GM21390 (cell line): ENCODE data around the gene BARX1.
"Not testable (repeated sequence)": the region's sequence is repeated elsewhere in the genome, so short reads cannot be mapped to it uniquely, and the experiment has no call there.

Experiments
- ATAC-seq: cut with Tn5 transposase; IDR thresholded peaks from one replicate; pipeline ENCODE4 v1.9.1; 2021; ENCODE audit not compliant: unreplicated experiment

The BARX1 gene

GRCh38 chr9:93965830-93966577 is 10.8 kb upstream of the BARX1 start:
- no peak for ATAC-seq

DNA sequence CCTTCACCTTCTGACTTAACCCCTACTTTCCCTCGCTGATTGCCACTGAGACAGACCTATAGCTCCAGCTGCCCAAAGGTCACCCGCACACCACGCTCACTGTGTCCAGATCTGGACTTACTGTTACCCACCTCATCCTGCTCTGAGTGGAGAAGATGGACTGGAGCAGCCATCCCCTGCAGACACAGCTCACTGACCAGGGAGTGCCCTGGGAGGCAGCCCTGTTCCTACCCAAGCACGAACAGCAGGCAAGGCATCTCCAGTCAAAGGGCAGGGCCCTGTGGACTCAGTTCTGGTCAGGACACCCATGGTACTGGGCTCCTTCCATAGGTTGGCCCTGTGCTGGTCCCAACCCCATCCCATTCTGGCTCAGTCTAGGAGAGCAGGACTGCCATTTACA is 9.5 kb upstream of the BARX1 start:
- no peak for ATAC-seq

- ATAC-seq: no peak
These were observed 8.8 kb upstream of the BARX1 start for GRCh38 chr9:93963969-93964368.

DNA sequence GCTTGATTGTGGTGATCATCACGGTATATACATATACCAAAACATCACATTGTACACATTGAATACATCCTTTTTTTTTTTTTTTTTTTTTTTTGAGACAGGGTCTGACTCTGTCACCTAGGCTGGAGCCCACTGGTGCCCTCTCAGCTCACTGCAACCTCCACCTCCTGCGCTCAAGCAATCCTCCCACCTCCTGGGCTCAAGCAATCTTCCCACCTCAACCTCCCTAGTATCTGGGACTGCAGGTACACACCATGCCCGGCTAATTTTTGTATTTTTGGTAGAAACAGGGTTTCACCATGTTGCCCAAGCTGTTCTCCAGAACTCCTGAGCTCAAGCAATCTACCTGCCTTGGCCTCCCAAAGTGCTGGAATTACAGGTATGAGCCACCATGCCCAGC is 8.3 kb upstream of the BARX1 start:
- ATAC-seq: not testable (repeated sequence)

GRCh38 chr9:93962561-93963440 is 7.6 kb upstream of the BARX1 start:
- ATAC-seq: peak; percentile 69

- no peak for ATAC-seq
These were observed 6.9 kb upstream of the BARX1 start for GRCh38 chr9:93962017-93962416.

DNA sequence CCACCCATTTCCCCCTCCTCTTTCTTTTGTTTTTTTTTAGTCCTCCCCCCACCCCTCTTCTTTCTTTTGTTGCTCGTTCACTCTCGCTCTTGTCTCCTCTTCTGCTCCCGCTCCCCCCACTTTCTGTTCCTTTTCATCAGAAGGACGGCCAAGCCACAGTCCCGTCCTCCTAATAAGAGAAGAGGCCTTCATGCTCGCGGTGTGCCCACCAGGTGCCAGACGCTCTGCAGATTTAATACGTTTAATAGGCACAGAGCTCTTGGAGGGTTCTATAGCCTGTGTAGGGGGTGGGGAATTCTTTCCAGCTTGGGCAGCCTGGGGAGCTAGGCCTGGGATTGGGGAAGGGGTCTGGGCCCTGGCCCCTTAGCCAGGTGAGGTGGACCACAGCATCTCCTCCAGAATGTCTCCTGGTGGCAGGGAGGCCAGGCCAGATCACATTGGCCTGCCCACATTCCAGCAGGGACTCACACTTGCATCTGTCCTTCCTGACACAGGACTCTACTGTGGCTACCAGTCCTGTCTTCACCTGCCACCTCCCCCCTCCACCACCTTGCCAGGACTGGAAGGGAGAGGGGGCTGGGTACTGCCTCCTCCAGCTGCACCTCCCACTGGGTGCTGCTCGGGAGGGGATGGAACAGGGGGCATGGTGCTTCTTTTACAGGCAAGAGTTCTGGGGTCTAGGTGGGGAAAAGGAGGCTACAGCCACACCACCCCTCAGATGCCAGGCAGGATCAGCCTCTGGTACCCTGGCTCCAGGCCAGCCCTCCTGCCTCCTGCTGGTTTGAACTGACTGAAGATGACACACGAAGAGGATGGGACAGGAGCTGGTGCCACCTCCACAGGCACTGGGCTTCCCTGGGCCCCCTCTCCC is 6.1 kb upstream of the BARX1 start:
- no peak for ATAC-seq

- ATAC-seq: no peak
These were observed 5.2 kb upstream of the BARX1 start for GRCh38 chr9:93960221-93960970.

DNA sequence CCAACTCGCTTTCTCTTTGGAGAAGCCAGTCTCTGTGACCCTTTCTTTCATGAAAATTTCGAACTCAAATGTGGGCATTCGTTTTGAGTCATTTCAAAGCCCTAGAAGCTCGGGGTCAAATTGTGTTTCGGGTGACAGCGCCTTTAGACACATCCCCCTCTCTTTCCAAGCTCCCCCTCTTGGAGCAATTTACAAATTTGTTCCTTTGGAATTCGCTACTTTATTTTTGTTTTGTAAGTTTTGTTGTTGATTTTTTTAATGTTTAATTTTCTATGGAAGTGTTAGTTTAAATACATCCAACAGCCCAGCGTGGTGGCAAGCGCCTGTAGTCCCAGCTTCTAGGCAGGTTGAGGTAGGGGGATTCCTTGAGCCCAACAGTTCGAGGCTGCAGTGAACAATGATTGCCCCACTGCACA is 4.6 kb upstream of the BARX1 start:
- ATAC-seq: no peak

- ATAC-seq: no peak
These were observed 3.9 kb upstream of the BARX1 start for GRCh38 chr9:93958819-93959682.

DNA sequence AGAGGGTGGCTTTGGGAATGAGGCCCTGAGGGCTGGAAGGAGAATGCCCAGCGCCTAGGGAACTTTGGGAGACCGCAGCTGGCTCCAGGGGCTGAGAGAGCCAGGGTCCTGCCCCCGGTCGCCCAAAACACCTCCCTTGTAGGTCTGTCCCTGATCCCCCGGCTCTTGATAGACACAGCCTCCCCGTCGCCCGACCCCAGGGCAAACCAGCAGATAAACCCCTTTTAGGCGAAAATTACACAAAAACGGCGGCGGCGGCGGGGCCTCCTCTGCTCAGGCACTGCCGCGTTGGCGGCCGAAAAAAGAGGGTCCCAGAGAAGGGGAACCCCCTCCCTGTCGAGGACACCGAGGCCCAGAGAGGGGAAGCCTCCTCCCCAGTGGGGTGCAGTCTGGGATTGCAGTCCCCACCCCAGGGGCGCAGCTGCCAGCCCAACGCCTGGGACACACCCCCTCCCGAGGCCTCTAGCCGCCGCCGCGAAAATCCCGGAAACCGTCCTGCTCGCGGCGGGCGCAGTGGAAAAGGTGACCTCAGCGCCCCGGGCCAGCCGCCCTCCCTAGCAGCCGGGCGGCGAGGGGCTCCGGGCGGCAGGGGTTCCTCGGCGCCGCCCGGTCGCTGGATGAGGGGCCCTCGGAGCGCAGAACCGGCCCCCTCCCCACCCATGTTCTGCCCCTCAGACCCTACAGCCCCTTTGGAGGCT is 3.1 kb upstream of the BARX1 start:
- no peak for ATAC-seq

DNA sequence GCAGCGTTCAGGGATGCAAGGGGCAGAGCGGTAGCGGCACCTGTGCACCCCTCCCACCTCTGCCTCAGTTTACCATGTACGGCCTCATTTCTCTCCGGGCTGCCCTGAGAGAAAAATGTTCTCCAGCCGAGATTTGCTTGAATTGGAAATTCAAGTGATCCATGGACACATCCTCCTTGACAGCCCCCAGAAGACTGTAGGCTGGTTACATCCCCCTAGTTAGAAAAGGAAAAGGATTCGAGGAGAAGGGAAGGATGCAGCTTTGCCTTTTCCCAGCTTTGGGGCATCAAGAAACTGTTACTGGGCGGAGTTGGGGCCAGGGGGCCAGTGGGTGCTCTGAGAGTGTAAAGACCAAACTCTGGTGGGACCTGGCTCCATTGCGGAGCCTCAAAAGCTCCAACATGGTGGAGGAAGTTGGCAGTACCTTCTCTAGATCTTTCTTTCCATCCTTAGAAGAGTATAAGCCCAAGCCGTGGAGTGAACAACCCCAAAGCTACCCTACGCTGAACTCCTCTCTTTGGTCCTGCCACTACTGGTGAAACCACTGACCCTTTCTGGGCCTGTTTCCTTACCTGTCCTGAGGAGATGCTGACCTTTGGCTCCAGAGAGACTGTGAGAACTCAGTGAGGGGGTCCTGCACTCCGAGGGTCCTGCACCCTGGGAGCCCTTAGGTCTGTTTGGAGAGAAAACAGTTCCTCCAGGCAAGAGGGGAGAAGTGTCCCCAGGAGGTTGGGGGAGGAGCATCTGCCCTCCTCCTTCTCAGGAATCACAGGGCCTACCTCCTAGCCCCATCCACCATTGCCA is 1.0 kb upstream of the BARX1 start:
- no peak for ATAC-seq

DNA sequence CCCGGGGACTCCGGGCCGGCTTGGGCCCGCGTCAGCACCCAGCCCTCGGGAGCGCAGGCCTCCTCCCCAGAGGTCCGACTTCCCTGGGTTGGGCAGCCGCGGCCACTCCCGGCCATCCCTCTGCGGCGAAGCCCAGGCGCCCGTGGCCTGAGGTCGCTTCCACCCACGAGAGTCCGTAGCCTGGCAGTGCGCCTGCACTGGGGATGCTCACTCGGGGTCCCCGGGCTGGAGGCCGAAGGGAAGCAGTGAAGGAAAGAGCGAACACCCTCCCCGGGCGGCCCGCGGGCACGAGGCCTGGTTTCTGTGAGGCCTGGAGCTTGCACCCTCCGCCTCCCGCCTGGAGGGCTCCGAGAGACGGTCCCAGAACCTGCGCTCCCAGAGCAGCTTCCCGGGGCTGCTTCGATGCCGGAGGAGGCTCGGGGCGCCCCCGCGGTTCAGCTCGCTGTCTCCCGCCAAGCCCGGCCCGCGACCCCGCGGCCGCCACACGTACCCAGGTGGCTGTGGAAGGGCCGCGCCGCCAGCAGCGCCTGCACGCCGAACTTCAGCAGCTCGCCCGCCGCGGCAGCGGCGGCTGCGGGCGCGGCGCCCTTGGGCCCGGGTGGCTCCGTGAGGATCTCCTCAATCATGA is 607 bp downstream of the BARX1 start:
- ATAC-seq: no peak

DNA sequence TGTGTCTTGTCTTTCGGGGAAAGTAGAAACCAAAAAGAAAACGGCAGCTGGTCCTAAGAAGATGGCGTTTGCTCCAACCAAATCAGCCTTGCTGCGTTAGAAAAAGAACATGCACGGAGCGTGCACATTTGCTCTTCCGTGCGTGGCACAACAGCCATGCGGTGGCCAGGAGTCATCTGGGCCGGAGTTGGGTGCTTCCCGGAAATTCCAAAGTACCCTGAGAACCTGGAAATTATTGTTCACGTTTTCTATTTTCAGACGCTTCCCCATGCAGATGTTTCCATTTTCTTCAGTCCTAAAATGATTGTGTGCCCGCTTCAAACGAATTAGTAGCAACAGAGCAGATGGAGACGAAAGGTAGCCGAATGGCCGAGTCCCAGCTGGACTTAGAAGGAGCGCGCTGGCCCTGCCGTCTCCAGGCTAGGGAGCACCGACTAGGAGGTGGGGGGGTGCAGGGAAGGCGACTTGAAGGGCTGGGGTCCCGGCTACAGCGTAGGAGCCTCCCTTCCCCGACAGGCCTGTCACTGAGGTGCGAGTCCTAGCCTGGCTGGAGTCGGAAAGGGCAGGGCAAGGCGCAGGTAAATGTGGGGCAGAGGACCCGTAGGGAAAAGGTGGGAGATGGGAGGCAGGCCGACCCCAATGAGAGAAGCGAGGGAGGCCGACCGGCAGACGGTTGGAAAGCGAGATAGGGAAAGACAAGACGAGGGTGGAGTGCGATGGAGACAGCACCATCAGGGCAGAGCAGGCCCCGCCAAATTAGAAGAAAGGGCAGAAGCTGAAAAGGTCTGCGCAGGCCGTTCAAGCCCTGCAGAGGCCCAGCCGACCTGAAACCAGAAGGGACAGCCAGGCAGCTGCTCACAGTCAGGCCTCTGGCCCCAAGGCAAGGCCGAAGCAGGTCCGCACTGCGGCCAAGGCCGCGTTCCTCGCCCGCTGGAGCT is 1.4 kb downstream of the BARX1 start:
- ATAC-seq: no peak

- ATAC-seq: no peak
These were observed 2.2 kb downstream of the BARX1 start for GRCh38 chr9:93952784-93953495.
